H1 (cell line): Measurements from ENCODE around the gene UNC5B.

Experiments used
- CEBPB ChIP-seq: IDR thresholded peaks from 2 replicates; pipeline ENCODE4 v1.6.1; 2012; ENCODE audit warnings: low read depth, low read length
- EGR1 ChIP-seq: IDR thresholded peaks from 2 replicates; pipeline ENCODE4 v1.6.1; 2011; ENCODE audit warnings: low read depth, low read length, borderline replicate concordance
- GABPA ChIP-seq: IDR thresholded peaks from 2 replicates; pipeline ENCODE4 v1.6.1; 2011; ENCODE audit warnings: mild to moderate bottlenecking, low read length, moderate library complexity, borderline replicate concordance; ENCODE audit not compliant: insufficient read depth
- KDM1A ChIP-seq: fragments of 200-600, 300-600 bp; sonication (generic); IDR thresholded peaks from 2 replicates; pipeline ENCODE4 v1.7.1; 2016; ENCODE audit warnings: mild to moderate bottlenecking, low read length, borderline replicate concordance
- POLR2A ChIP-seq, 2 experiments: IDR thresholded peaks; 1 replicate in 1 of 2; 2 replicates in 1 of 2; pipeline ENCODE4 v1.6.1; 2011; ENCODE audit warnings: low read depth in 2 of 2, low read length in 2 of 2, mild to moderate bottlenecking in 2 of 2; ENCODE audit errors: control extremely low read depth in 1 of 2
- RAD21 ChIP-seq, 2 experiments: IDR thresholded peaks in 1 of 2; conservative IDR thresholded peaks in 1 of 2; 2 replicates each; pipeline ENCODE4 v1.6.1; 2011; ENCODE audit warnings: low read depth in 2 of 2, low read length in 2 of 2, improper control_type of control experiment in 1 of 2, inconsistent platforms in 1 of 2, mild to moderate bottlenecking in 1 of 2, moderate library complexity in 1 of 2
- SRF ChIP-seq: IDR thresholded peaks from 2 replicates; pipeline ENCODE4 v1.6.1; 2011; ENCODE audit warnings: mild to moderate bottlenecking, low read depth, low read length, moderate library complexity
- TCF12 ChIP-seq: IDR thresholded peaks from 2 replicates; pipeline ENCODE4 v1.6.1; 2011; ENCODE audit warnings: low read depth, mild to moderate bottlenecking, low read length
- TEAD4 ChIP-seq: IDR thresholded peaks from 2 replicates; pipeline ENCODE4 v1.6.1; 2012; ENCODE audit warnings: low read depth, low read length, inconsistent platforms, mixed read lengths
- ZNF274 ChIP-seq: IDR thresholded peaks from 2 replicates; pipeline ENCODE4 v1.7.0; 2012; ENCODE audit warnings: low read length, borderline replicate concordance; ENCODE audit errors: extremely low read depth
- TF ChIP-seq, protein P1 (sequence below), 3 experiments: IDR thresholded peaks; 1 replicate in 2 of 3; 2 replicates in 1 of 3; pipeline versions ENCODE4 v1.5.1 to v1.6.1; 2011; ENCODE audit warnings: low read length in 3 of 3, mild to moderate bottlenecking in 3 of 3, inconsistent platforms in 2 of 3, low read depth in 1 of 3, moderate library complexity in 1 of 3; ENCODE audit not compliant: insufficient read depth in 1 of 3; ENCODE audit errors: control extremely low read depth in 1 of 3
- TF ChIP-seq, protein P2 (sequence below): IDR thresholded peaks from 2 replicates; pipeline ENCODE4 v1.6.1; 2011; ENCODE audit warnings: low read length, improper control_type of control experiment

DNA sequence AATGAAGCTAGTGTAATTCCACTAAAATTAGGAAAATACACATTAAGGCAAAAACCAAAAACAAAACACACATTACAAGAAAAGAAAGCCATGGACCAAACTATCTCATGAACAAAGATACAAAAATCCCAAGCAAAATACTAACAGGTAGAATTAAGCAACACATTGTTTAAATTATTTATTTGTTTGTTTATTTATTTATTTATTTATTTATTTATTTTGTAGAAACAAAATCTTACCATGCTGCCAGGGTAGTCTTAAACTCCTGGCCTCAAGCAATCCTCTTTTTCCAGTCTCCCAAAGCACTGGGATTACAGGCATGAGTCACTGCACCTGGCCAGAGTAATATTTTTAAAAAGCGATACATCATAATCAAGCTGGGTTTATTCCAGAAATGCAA is 99.8 kb downstream of the UNC5B start:
- TF ChIP-seq RAD21 (IDR thresholded peaks at IDR 0.05 in 1 of 2, conservative IDR thresholded peaks at IDR 0.05 in 1 of 2; ENCODE audit: low read depth in 2 of 2, low read length in 2 of 2) (no peak), SRF (no peak), ZNF274 (no peak), GABPA (no peak), CEBPB (no peak), KDM1A (no peak), TCF12 (no peak), POLR2A (IDR thresholded peaks at IDR 0.05; ENCODE audit: control extremely low read depth in 1 of 2, low read depth in 2 of 2, low read length in 2 of 2) (no peak), TEAD4 (no peak), EGR1 (no peak)
- TF ChIP-seq, protein P1, sequence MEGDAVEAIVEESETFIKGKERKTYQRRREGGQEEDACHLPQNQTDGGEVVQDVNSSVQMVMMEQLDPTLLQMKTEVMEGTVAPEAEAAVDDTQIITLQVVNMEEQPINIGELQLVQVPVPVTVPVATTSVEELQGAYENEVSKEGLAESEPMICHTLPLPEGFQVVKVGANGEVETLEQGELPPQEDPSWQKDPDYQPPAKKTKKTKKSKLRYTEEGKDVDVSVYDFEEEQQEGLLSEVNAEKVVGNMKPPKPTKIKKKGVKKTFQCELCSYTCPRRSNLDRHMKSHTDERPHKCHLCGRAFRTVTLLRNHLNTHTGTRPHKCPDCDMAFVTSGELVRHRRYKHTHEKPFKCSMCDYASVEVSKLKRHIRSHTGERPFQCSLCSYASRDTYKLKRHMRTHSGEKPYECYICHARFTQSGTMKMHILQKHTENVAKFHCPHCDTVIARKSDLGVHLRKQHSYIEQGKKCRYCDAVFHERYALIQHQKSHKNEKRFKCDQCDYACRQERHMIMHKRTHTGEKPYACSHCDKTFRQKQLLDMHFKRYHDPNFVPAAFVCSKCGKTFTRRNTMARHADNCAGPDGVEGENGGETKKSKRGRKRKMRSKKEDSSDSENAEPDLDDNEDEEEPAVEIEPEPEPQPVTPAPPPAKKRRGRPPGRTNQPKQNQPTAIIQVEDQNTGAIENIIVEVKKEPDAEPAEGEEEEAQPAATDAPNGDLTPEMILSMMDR (IDR thresholded peaks at IDR 0.05; ENCODE audit: control extremely low read depth in 1 of 3, insufficient read depth in 1 of 3, low read depth in 1 of 3, low read length in 3 of 3) = no peak
- TF ChIP-seq, protein P2, sequence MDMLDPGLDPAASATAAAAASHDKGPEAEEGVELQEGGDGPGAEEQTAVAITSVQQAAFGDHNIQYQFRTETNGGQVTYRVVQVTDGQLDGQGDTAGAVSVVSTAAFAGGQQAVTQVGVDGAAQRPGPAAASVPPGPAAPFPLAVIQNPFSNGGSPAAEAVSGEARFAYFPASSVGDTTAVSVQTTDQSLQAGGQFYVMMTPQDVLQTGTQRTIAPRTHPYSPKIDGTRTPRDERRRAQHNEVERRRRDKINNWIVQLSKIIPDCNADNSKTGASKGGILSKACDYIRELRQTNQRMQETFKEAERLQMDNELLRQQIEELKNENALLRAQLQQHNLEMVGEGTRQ = no peak
